K562 (cell line): ENCODE data around the gene TMEM87A. TPM values are rescaled to one million over a fixed set of nuclear protein-coding genes. Genes with fewer than 3 reads are reported as not detected.

Experiments
- ATAC-seq: fragments of 200-7000 bp; cut with Tn5 transposase; 3 replicates; pipeline ENCODE4 v1.9.1; 2020; ENCODE audit warnings: moderate library complexity
- BruUV-seq: library from RNA; stranded (reverse); fragments of 400-500 nt; replicated peaks from 2 replicates; lab custom pipeline; 2021; lab: Mats Ljungman, UMichigan
- CTCF ChIA-PET: fragments of 300-600 bp; formaldehyde crosslinking; extraction: SDS; loops from one replicate; lab custom pipeline; 2021; ENCODE audit warnings: low intra/inter-chr PET ratio; lab: Yijun Ruan, JAX
- POLR2A ChIA-PET: fragments of 300-600, 350-650 bp; sonication (Branson Sonifier 250); formaldehyde crosslinking; extraction: SDS; loops from one replicate; lab custom pipeline; 2021; ENCODE audit warnings: antibody characterized with exemption, inconsistent platforms; lab: Yijun Ruan, JAX
- DNase-seq, 4 experiments: peaks; one replicate each; pipeline versions ENCODE4 v3.0.0 to v3.0.0-alpha.2; 2011 to 2018; ENCODE audit warnings: low spot score in 3 of 4, mixed read lengths in 3 of 4; ENCODE audit errors: extremely low read depth in 1 of 4
- FAIRE-seq: peaks from 2 replicates; lab custom pipeline; 2011; peaks lifted over from hg19 to GRCh38; lab: Jason Lieb, UNC
- H2AFZ ChIP-seq: 2 replicates; pipeline ENCODE4 v1.6.0; 2011; ENCODE audit warnings: low read depth, low read length, control low read depth, inconsistent platforms
- H3K27ac ChIP-seq: fragments of 200-600 bp; 3 replicates; pipeline ENCODE4 v1.8.0; 2011; ENCODE audit warnings: low read depth, mild to moderate bottlenecking, control low read depth, inconsistent platforms, low read length, moderate library complexity, mixed read lengths; ENCODE audit errors: extremely low read depth
- H3K27me3 ChIP-seq, 2 experiments: fragments of 300-600 bp in 1 of 2; 2 replicates in 1 of 2; 3 replicates in 1 of 2; pipeline versions ENCODE4 v1.6.0 to v1.8.0; 2011; ENCODE audit warnings: inconsistent platforms in 2 of 2, low read length in 2 of 2, mild to moderate bottlenecking in 1 of 2, mixed read lengths in 1 of 2, moderate library complexity in 1 of 2; ENCODE audit not compliant: control insufficient read depth in 2 of 2, insufficient read depth in 2 of 2
- H3K36me3 ChIP-seq: fragments of 300-600 bp; 3 replicates; pipeline ENCODE4 v1.8.0; 2011; ENCODE audit warnings: mild to moderate bottlenecking, low read length, inconsistent platforms; ENCODE audit not compliant: control insufficient read depth, insufficient read depth
- H3K4me1 ChIP-seq, 2 experiments: fragments of 200-600 bp in 1 of 2; replicated peaks in 1 of 2; 2 replicates in 1 of 2; 3 replicates in 1 of 2; pipeline versions ENCODE4 v1.5.1 to v1.8.0; 2011; ENCODE audit warnings: inconsistent platforms in 2 of 2, low read length in 2 of 2, mild to moderate bottlenecking in 1 of 2, mixed read lengths in 1 of 2, moderate library complexity in 1 of 2; ENCODE audit not compliant: control insufficient read depth in 2 of 2, insufficient read depth in 2 of 2
- H3K4me2 ChIP-seq: 2 replicates; pipeline ENCODE4 v1.6.1; 2011; ENCODE audit warnings: low read length, control low read depth, inconsistent platforms, mixed read lengths; ENCODE audit not compliant: insufficient read depth
- H3K4me3 ChIP-seq: fragments of 200-600 bp; sonication (generic), shearing (Covaris generic); 2 replicates; pipeline ENCODE4 v1.5.1; 2016; ENCODE audit warnings: control low read depth, inconsistent platforms
- H3K79me2 ChIP-seq: fragments of 200-600 bp; 3 replicates; pipeline ENCODE4 v1.8.0; 2011; ENCODE audit warnings: low read length, inconsistent platforms; ENCODE audit not compliant: control insufficient read depth, insufficient read depth
- H3K9ac ChIP-seq, 2 experiments: 2 replicates each; pipeline versions ENCODE4 v1.6.0 to v1.6.1; 2011; ENCODE audit warnings: low read depth in 2 of 2, low read length in 2 of 2, control low read depth in 1 of 2, inconsistent platforms in 1 of 2, mild to moderate bottlenecking in 1 of 2, mixed read lengths in 1 of 2; ENCODE audit not compliant: insufficient read depth in 1 of 2
- H3K9me1 ChIP-seq: one replicate; pipeline ENCODE4 v1.6.0; 2011; ENCODE audit warnings: inconsistent platforms, mild to moderate bottlenecking, low read length, moderate library complexity; ENCODE audit not compliant: control insufficient read depth, insufficient read depth
- H3K9me3 ChIP-seq: replicated peaks from 2 replicates; pipeline ENCODE4 v1.5.1; 2011; ENCODE audit warnings: low read depth, low read length, inconsistent platforms; ENCODE audit not compliant: control insufficient read depth, insufficient read depth
- H4K20me1 ChIP-seq: replicated peaks from 2 replicates; pipeline ENCODE4 v1.6.1; 2011; ENCODE audit warnings: low read length, inconsistent platforms, mixed read lengths; ENCODE audit not compliant: control insufficient read depth, insufficient read depth
- ELF2 ChIP-seq: fragments of 250-450 bp; sonication (Bioruptor Pico); IDR thresholded peaks from 2 replicates; pipeline ENCODE4 v1.5.0; 2021; ENCODE audit warnings: mild to moderate bottlenecking
- ERF ChIP-seq: fragments of 450-650 bp; formaldehyde crosslinking; IDR thresholded peaks from 2 replicates; pipeline ENCODE4 v1.4.0; 2020; ENCODE audit warnings: mild to moderate bottlenecking, mixed read lengths
- ESRRA ChIP-seq: fragments of 450-650 bp; IDR thresholded peaks from 2 replicates; pipeline ENCODE4 v1.6.1; 2014; ENCODE audit warnings: low read depth, mild to moderate bottlenecking, moderate library complexity, borderline replicate concordance
- IFI16 ChIP-seq: fragments of 250-450 bp; sonication (Bioruptor Pico); IDR thresholded peaks from 2 replicates; pipeline ENCODE4 v2.1.2; 2022; ENCODE audit warnings: mild to moderate bottlenecking, inconsistent platforms
- SRF ChIP-seq, 2 experiments: fragments of 250-450, 450-650 bp in 1 of 2; sonication (Bioruptor Pico) in 1 of 2; sonication (generic) in 1 of 2; formaldehyde crosslinking; IDR thresholded peaks; 2 replicates each; pipeline versions ENCODE4 v1.5.0 to v1.5.1; 2020 to 2022; ENCODE audit warnings: mild to moderate bottlenecking in 1 of 2, missing genetic modification reagents in 1 of 2
- TAF9B ChIP-seq: fragments of 450-650 bp; IDR thresholded peaks from 2 replicates; pipeline ENCODE4 v1.6.1; 2018; ENCODE audit warnings: mild to moderate bottlenecking; ENCODE audit not compliant: partially characterized antibody
- ZNF143 ChIP-seq: sonication (generic); formaldehyde crosslinking; IDR thresholded peaks from 2 replicates; pipeline ENCODE4 v1.9.0; 2022; ENCODE audit warnings: mild to moderate bottlenecking, missing genetic modification reagents
- ZNF184 ChIP-seq: sonication (generic); formaldehyde crosslinking; IDR thresholded peaks from 2 replicates; pipeline ENCODE4 v1.5.0; 2020; ENCODE audit warnings: missing genetic modification reagents
- ZNF717 ChIP-seq: fragments of 250-450 bp; sonication (Bioruptor Pico); IDR thresholded peaks from 2 replicates; pipeline ENCODE4 v1.5.0; 2021
- in situ Hi-C: fragments of 300-500 bp; cut with MboI; formaldehyde crosslinking; loops from 4 replicates; pipeline ENCODE4 v1.15.0; 2018; ENCODE audit warnings: inconsistent platforms, mixed read lengths
- intact Hi-C: fragments of 100-400 bp; cut with micrococcal nuclease; formaldehyde crosslinking; loops from 2 replicates; pipeline ENCODE4 v1.14.2; 2022
- polyA plus RNA-seq, 8 experiments: library from polyadenylated mRNA; depleted of rRNA in 4 of 8; stranded (reverse) in 5 of 8; unstranded in 3 of 8; fragments of >200 nt; fragmentation: Nextera tagmentation in 2 of 8; fragmentation: Illumina TruSeq in 1 of 8; extraction: Ambion mirVana in 2 of 8; extraction: Trizol in 1 of 8; gene quantifications; 2 replicates each; pipeline versions ENCODE4 v1.2.1 to v1.2.3, GENCODE V29; 2011 to 2014; ENCODE audit warnings: inconsistent platforms in 1 of 8, missing spikeins in 1 of 8
- total RNA-seq, 7 experiments: library from RNA; depleted of rRNA in 6 of 7; stranded (reverse); fragments of >200 nt in 6 of 7; fragmentation: Illumina TruSeq in 2 of 7; extraction: Trizol in 2 of 7; gene quantifications; 2 replicates each; pipeline versions ENCODE4 v1.2.1 to v1.2.3, GENCODE V29; 2011 to 2021; ENCODE audit warnings: low replicate concordance in 1 of 7
- TF ChIP-seq, protein P1 (sequence below): sonication (generic); formaldehyde crosslinking; IDR thresholded peaks from 2 replicates; pipeline ENCODE4 v1.8.0; 2022; ENCODE audit warnings: mild to moderate bottlenecking, missing genetic modification reagents, borderline replicate concordance
- TF ChIP-seq, protein P2 (sequence below): fragments of 450-650 bp; IDR thresholded peaks from 2 replicates; pipeline ENCODE4 v1.6.1; 2017; ENCODE audit warnings: mild to moderate bottlenecking, moderate library complexity

Gene TMEM87A
- total and polyA plus RNA-seq, 9 of the 15 experiments (the other 6 are each of a cell fraction or from before 2014, with no cell fraction given): 16.6 to 43.3 (median 29.6) TPM

GRCh38 chr15:42239528-42240182 is 33.6 kb downstream of the TMEM87A start:
- no peaks in the 10 kb centered on the region for H4K20me1 ChIP-seq
- no peak overlapping the region for H3K4me2 ChIP-seq
- FAIRE-seq (no peak), ATAC-seq (no peak), DNase-seq (no peak)
- no peak overlapping the region for H3K9ac ChIP-seq
- H3K4me1 ChIP-seq: no peaks in the 10 kb centered on the region
- H3K27ac ChIP-seq: no peak overlapping the region
- no peak for TF ChIP-seq ELF2 (CRISPR knock-in tag)
- TF ChIP-seq TAF9B: no peak
- no peak for TF ChIP-seq ZNF143 (CRISPR knock-in tag)
- TF ChIP-seq SRF (CRISPR knock-in tag; IDR thresholded peaks at IDR 0.05): no peak
- TF ChIP-seq ZNF184 (CRISPR knock-in tag): no peak
- no peak for TF ChIP-seq ESRRA
- TF ChIP-seq ERF (CRISPR knock-in tag): no peak
- TF ChIP-seq, protein P1, sequence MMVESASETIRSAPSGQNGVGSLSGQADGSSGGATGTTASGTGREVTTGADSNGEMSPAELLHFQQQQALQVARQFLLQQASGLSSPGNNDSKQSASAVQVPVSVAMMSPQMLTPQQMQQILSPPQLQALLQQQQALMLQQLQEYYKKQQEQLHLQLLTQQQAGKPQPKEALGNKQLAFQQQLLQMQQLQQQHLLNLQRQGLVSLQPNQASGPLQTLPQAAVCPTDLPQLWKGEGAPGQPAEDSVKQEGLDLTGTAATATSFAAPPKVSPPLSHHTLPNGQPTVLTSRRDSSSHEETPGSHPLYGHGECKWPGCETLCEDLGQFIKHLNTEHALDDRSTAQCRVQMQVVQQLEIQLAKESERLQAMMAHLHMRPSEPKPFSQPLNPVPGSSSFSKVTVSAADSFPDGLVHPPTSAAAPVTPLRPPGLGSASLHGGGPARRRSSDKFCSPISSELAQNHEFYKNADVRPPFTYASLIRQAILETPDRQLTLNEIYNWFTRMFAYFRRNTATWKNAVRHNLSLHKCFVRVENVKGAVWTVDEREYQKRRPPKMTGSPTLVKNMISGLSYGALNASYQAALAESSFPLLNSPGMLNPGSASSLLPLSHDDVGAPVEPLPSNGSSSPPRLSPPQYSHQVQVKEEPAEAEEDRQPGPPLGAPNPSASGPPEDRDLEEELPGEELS (CRISPR knock-in tag): no peak
- no peak for TF ChIP-seq IFI16 (CRISPR knock-in tag)
- no peak for TF ChIP-seq ZNF717
- TF ChIP-seq, protein P2, sequence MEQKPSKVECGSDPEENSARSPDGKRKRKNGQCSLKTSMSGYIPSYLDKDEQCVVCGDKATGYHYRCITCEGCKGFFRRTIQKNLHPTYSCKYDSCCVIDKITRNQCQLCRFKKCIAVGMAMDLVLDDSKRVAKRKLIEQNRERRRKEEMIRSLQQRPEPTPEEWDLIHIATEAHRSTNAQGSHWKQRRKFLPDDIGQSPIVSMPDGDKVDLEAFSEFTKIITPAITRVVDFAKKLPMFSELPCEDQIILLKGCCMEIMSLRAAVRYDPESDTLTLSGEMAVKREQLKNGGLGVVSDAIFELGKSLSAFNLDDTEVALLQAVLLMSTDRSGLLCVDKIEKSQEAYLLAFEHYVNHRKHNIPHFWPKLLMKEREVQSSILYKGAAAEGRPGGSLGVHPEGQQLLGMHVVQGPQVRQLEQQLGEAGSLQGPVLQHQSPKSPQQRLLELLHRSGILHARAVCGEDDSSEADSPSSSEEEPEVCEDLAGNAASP: no peak
- no peak overlapping the region for H3K4me3 ChIP-seq
- no peaks in the 10 kb centered on the region for H3K79me2 ChIP-seq
- H3K27me3 ChIP-seq: no peaks in the 10 kb centered on the region
- intact Hi-C loops: no loop called here
- BruUV-seq: no TSS peak
- ChIA-PET CTCF (no interaction called here), POLR2A (interaction anchor here (1.0 to 1.2 kb wide), 2 partner anchors 10 to 74 kb away, joined by 3 to 4 read pairs; no protein-coding TSS in a partner anchor)
- no peaks in the 10 kb centered on the region for H3K9me3 ChIP-seq
- H3K36me3 ChIP-seq: peaks cover 75% of the 10 kb centered on the region
- in situ Hi-C loops: no loop called here
- no peaks in the 10 kb centered on the region for H3K9me1 ChIP-seq
- H2AFZ ChIP-seq: no peak overlapping the region
